PFSK-1 (cell line): ENCODE results near the gene KRT16.

ENCODE experiments used
- POLR2AphosphoS5 ChIP-seq: IDR thresholded peaks from 2 replicates; pipeline ENCODE4 v1.6.1; 2012; ENCODE audit warnings: low read depth, mild to moderate bottlenecking, control low read depth, low read length, moderate library complexity
- REST ChIP-seq, 2 experiments: IDR thresholded peaks; 2 replicates each; pipeline versions ENCODE4 v1.6.1 to v1.8.0; 2011 to 2012; ENCODE audit warnings: low read depth in 2 of 2, low read length in 2 of 2, control low read depth in 1 of 2, inconsistent platforms in 1 of 2, mild to moderate bottlenecking in 1 of 2, moderate library complexity in 1 of 2; ENCODE audit not compliant: insufficient read depth in 1 of 2
- TAF1 ChIP-seq: IDR thresholded peaks from 2 replicates; pipeline ENCODE4 v1.6.1; 2012; ENCODE audit warnings: low read length, control low read depth, borderline replicate concordance; ENCODE audit not compliant: insufficient read depth

GRCh38 chr17:41615454-41615853, 2.9 kb upstream of the KRT16 start:
- TF ChIP-seq POLR2AphosphoS5 (no peak), REST (IDR thresholded peaks at IDR 0.05; ENCODE audit: insufficient read depth in 1 of 2, low read depth in 2 of 2, low read length in 2 of 2) (no peak), TAF1 (no peak)
